ENCODE measurements around the gene STUB1. TPM values are rescaled to one million over a fixed set of nuclear protein-coding genes. Genes with fewer than 3 reads are reported as not detected.

STUB1 gene
- total and polyA plus RNA-seq, 2 donors (not counting 1 experiment from before 2014, with no cell fraction given): 94.3 to 116 TPM

GRCh38 chr16:706189-707061 is 26.2 kb downstream of the STUB1 start:
- CTCF ChIA-PET: interaction anchor here (1.2 kb wide), 1 partner anchor 10 kb away, joined by 3 read pairs; no protein-coding TSS in a partner anchor

More at GRCh38 chr16:706189-707061, 26.2 kb downstream of the STUB1 start:
- H3K27me3 ChIP-seq (replicated peaks in 1 of 4; ENCODE audit: control extremely low read depth in 1 of 4, control insufficient read depth in 3 of 4, insufficient read depth in 4 of 4, low read length in 3 of 4): peaks cover 0 to 88% (median 40%) of the 10 kb centered on the region in 4 experiments
- POLR2A ChIA-PET: interaction anchor here (0.7 kb wide), 1 partner anchor 1141 kb away, joined by 3 read pairs; no protein-coding TSS in a partner anchor
- no peak overlapping the region for H3K27ac ChIP-seq (ENCODE audit: low read length in 2 of 2)
- TF ChIP-seq EZH2 (IDR thresholded peaks at IDR 0.05; ENCODE audit: borderline replicate concordance, insufficient read depth, low read depth, low read length, poor library complexity, severe bottlenecking) (no peak), CTCF (IDR thresholded peaks at IDR 0.05) (no peak)
- no peaks in the 10 kb centered on the region for H4K20me1 ChIP-seq (ENCODE audit: control insufficient read depth, insufficient read depth, low read length, poor library complexity, severe bottlenecking)
- no peak overlapping the region for H3K27ac Mint-ChIP-seq
- no peaks in the 10 kb centered on the region for H3K79me2 ChIP-seq (ENCODE audit: control insufficient read depth, insufficient read depth, low read length)
- H3K9me3 Mint-ChIP-seq (ENCODE audit: insufficient read depth): no peaks in the 10 kb centered on the region
- no peak overlapping the region for H3K9ac ChIP-seq (ENCODE audit: low read length)
- H3K4me1 Mint-ChIP-seq: no peaks in the 10 kb centered on the region
- H3K36me3 ChIP-seq (replicated peaks in 1 of 2; ENCODE audit: control extremely low read depth in 1 of 2, control insufficient read depth in 1 of 2, extremely low read depth in 1 of 2, insufficient read depth in 2 of 2, low read length in 1 of 2): no peaks in the 10 kb centered on the region
- 8% methylated on average over 49 of the region's 49 CpGs for WGBS (ENCODE audit: insufficient coverage)
- H3K4me2 ChIP-seq (replicated peaks; ENCODE audit: low read depth, low read length, poor library complexity, severe bottlenecking): peak overlapping the region; percentile 38
- H3K4me3 Mint-ChIP-seq: peak overlapping the region; percentile 26
- H3K27me3 Mint-ChIP-seq: peaks cover 36% of the 10 kb centered on the region
- DNase-seq: no peak
- ATAC-seq (ENCODE audit: low read depth): no peak
- H3K4me3 ChIP-seq (ENCODE audit: control extremely low read depth in 1 of 5, extremely low read depth in 1 of 5, insufficient read depth in 1 of 5, low read depth in 2 of 5, low read length in 4 of 5): no peak overlapping the region
- intact Hi-C loops (cut with micrococcal nuclease): no loop called here
- no peak overlapping the region for H2AFZ ChIP-seq (ENCODE audit: insufficient read depth, low read depth, low read length, poor library complexity, severe bottlenecking)
- H3K9me3 ChIP-seq (ENCODE audit: control extremely low read depth in 1 of 3, control insufficient read depth in 2 of 3, insufficient read depth in 1 of 3, low read length in 2 of 3): peaks cover 0 to 25% (median 0%) of the 10 kb centered on the region in 3 donors
- H3K4me1 ChIP-seq (ENCODE audit: control insufficient read depth in 2 of 2, insufficient read depth in 2 of 2, low read length in 2 of 2): peaks cover 6 to 12% of the 10 kb centered on the region in 2 donors

Measured in B cell (primary cell).